ENCODE data around the gene GREB1L.

The GREB1L gene

GRCh38 chr18:21550510-21550970 lies 308.5 kb downstream of the GREB1L start:
- no peak overlapping the region for H3K27ac Mint-ChIP-seq
- H3K4me1 Mint-ChIP-seq = peaks cover 2% of the 10 kb centered on the region
- H3K36me3 Mint-ChIP-seq = peaks cover 34% of the 10 kb centered on the region
- ATAC-seq (ENCODE audit: low read depth) = no peak
- H3K4me3 Mint-ChIP-seq = no peak overlapping the region
- no peaks in the 10 kb centered on the region for H3K9me3 Mint-ChIP-seq
- DNase-seq (ENCODE audit: low spot score in 2 of 2) = no peak
- no peaks in the 10 kb centered on the region for H3K27me3 Mint-ChIP-seq

- H3K36me3 Mint-ChIP-seq = peaks cover 25% of the 10 kb centered on the region
- no peak overlapping the region for H3K4me3 Mint-ChIP-seq
- H3K9me3 Mint-ChIP-seq = no peaks in the 10 kb centered on the region
- no peaks in the 10 kb centered on the region for H3K27me3 Mint-ChIP-seq
- no peak for ATAC-seq (ENCODE audit: low read depth)
- H3K4me1 Mint-ChIP-seq = peaks cover 5% of the 10 kb centered on the region
- no peak for DNase-seq (ENCODE audit: low spot score in 2 of 2)
- peak overlapping the region; percentile 35 for H3K27ac Mint-ChIP-seq
These were observed 315.7 kb downstream of the GREB1L start for GRCh38 chr18:21557607-21558253.

GRCh38 chr18:21559195-21559594 lies 317.2 kb downstream of the GREB1L start:
- Mint-ChIP-seq H3K4me3 (no peak overlapping the region), H3K9me3 (no peaks in the 10 kb centered on the region), H3K27ac (peak overlapping the region; percentile 20), H3K36me3 (peaks cover 24% of the 10 kb centered on the region), H3K27me3 (no peaks in the 10 kb centered on the region), H3K4me1 (peaks cover 5% of the 10 kb centered on the region)
- DNase-seq (ENCODE audit: low spot score in 2 of 2) (no peak), ATAC-seq (ENCODE audit: low read depth) (no peak)

- H3K4me1 Mint-ChIP-seq = no peaks in the 10 kb centered on the region
- H3K4me3 Mint-ChIP-seq = no peak overlapping the region
- peaks cover 32% of the 10 kb centered on the region for H3K36me3 Mint-ChIP-seq
- ATAC-seq (ENCODE audit: low read depth) = no peak
- no peak for DNase-seq (ENCODE audit: low spot score in 2 of 2)
- no peak overlapping the region for H3K27ac Mint-ChIP-seq
- no peaks in the 10 kb centered on the region for H3K9me3 Mint-ChIP-seq
- no peaks in the 10 kb centered on the region for H3K27me3 Mint-ChIP-seq
These were observed 329.7 kb downstream of the GREB1L start for GRCh38 chr18:21571772-21572171.

All from memory B cell (primary cell).